Measurements from ENCODE around the gene PRKCE.

- TF ChIP-seq EZH2 (IDR thresholded peaks at IDR 0.05; ENCODE audit: borderline replicate concordance, low read length): no peak
- TF ChIP-seq CTCF (conservative IDR thresholded peaks at IDR 0.05 in 1 of 2, IDR thresholded peaks at IDR 0.05 in 1 of 2; ENCODE audit: extremely low read depth in 1 of 2, insufficient read depth in 1 of 2, low read depth in 1 of 2, low read length in 2 of 2): no peak
Observed at GRCh38 chr2:45736757-45737704, 85.6 kb downstream of the PRKCE start.

All from mammary epithelial cell (primary cell).